Superior temporal gyrus (tissue), 1 donor: Measurements from ENCODE around the gene KHK.

Experiments used
- DNase-seq: peaks from one replicate; pipeline ENCODE4 v3.0.0-alpha.2; 2016; ENCODE audit errors: extremely low spot score

Gene KHK

GRCh38 chr2:27086724-27087593 is at the start of gene KHK:
TSS of gene KHK (plus strand) at chr2:27086772. CDS start at chr2:27087260, 488 bp downstream.
- DNase-seq = no peak

- DNase-seq = no peak
Measured at GRCh38 chr2:27038012-27038411, 48.6 kb upstream of the KHK start.

DNA sequence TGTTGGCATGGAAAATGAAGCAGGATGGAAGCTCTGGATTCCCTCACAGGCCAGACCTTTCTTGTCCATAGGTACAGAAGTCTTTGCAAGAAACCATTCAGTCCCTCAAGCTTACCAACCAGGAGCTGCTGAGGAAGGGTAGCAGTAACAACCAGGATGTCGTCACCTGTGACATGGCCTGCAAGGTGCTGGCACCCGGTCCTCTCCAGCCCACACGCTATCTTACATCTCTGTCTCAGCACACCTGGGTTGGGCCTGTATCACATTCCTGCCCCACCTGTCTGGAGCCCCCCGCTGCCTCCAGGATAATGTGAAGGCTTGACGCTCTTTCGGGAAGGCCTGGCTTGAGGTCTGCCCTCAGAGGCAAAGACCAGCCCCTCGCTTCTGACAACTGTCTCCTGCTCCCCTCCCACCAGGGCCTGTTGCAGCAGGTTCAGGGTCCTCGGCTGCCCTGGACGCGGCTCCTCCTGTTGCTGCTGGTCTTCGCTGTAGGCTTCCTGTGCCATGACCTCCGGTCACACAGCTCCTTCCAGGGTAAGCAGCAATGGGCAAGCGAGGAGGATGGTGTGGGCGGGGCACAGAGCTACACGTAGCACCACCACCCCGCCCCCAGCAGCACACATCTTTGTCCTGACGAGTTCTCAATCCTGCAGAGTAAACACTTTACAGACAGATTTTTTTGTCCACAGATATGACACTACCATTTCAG is 47.8 kb upstream of the KHK start:
- no peak for DNase-seq

GRCh38 chr2:27039426-27039825 is 47.1 kb upstream of the KHK start:
- DNase-seq = no peak

GRCh38 chr2:27039871-27040270 is 46.7 kb upstream of the KHK start:
- DNase-seq = no peak

DNA sequence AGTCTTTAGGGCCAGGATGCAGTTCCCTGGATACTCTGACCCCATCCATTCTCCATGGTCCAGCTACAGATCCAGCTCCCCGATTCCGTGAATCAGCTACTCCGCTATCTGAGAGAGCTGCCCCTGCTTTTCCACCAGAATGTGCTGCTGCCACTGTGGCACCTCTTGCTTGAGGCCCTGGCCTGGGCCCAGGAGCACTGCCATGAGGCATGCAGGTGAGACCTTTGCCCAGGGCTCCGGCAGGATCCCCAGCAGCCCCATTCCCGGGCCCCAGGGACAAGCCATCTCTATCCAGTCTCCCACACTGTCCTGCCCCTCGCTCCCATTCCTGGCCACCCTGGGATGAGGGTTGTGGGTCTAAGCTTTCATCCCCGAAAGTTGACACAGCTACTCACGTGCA is 46.3 kb upstream of the KHK start:
- no peak for DNase-seq

- peak; percentile 15 for DNase-seq
Measured at GRCh38 chr2:27041752-27042151, 44.8 kb upstream of the KHK start.

DNA sequence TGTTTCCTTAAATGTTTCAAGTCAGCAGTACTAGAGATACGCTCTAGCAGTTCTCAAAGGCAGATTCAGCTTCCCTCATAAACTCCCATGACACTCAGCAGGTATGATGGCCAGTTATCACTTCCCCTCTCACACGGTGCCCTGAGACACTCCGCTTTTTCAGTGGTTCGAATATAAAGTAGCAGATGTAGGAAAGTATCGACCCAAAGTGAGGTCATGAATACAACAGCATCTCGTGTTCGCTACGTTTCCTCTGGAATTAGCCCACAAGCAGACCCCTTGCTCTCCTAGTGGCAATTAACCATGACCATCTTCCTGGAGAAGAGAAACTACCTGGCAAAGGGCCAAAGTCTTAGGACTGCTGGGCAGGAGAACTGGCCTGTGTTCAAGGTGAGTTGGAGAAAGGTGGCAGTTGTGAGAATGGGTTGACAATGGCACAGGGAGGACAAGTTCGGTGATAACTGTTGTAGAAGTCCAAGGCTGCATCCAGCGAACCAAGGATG is 44.4 kb upstream of the KHK start:
- DNase-seq = no peak

GRCh38 chr2:27042985-27043634 is 43.5 kb upstream of the KHK start:
- DNase-seq = no peak

DNA sequence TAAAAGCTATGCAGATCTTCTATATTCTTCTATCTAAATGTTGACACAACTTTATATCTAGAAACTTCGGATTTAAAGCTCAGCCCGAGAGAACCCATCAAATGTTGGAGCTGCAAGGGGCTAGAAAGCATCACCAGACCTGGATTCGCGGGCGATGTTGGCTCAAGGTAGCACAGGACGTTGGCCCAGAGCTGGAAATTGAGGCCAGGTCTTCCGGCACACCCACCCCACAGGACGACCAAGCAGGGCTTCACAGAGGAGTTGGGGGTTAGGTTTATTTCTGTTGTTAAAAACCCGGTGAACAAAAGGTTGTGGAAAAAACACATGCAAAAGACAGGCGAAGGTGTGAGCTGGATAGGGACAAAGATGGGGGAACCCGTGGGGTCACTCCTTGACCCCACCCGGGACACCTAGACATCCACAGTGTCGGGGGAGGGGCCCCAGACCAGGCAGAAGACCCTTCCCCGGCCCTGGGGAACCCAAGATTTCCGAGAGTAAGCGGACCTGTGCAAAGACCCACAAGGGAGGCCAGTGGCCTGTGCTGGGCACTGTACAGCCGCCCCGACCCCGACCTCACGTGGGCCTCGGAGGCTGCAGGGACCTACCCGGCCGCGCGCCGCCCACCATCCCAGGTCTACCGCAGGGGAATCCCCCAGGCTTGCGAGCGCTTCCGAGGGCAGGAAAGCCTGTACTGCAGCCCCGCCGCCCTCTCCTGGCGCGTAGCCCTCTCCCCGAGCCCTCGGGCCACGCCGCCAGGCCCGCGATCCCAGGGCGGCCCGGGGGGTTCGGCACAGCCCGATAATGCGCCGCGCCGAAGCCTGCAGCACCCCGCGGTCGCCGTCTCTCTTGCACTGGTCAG is 36.9 kb upstream of the KHK start:
- DNase-seq = no peak

- peak; percentile 99 for DNase-seq
Measured at GRCh38 chr2:27050281-27050995, 36.1 kb upstream of the KHK start.

DNA sequence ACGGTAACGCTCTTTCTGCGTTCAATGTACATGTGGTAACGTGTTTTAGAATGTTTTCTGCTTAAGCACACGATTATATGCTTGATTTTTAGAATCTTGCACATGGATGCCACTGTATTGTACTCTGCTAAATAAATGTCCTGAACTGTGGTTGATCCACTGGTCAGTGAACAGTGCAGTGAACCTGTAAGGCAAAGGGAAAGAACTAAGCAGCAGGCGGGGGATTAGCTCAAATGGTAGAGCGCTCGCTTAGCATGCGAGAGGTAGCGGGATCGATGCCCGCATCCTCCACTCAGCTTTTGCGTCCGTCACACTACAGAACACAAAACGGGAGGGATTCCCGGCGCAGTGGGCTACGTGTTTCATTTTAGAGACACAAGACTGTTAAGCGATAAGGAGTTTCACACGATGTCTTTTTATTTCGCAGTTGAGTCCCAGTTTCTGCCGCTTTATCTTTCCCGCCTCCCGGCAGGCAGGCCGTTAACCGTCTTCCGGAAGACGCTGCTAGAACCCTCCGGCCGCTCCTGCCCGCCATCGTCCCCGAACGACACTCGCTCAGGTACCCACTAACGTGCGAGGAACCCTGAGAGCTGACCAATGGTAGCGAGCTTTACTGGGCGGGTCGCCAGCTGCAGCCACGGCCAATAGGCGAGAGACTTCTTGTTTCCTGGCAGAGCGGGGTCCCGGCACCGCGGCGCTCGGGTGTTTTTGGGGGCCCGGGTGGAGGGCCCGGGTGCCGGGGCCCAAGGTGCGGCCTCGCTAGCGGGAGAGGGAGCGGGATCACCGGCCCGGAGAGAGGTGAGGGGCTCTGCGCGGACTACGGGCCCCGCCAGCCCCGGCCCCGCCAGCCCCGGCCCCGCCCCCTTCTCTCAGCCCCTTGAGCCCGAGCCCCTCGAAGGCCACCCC is 35.3 kb upstream of the KHK start, which contains the start of gene AGBL5:
TSS of gene AGBL5 (plus strand) at position 673 of the 906 bp plus-strand sequence. CDS start 1,291 bp downstream, outside the sequence.
- DNase-seq = peak; percentile 97

GRCh38 chr2:27051902-27052645 is 34.5 kb upstream of the KHK start:
- peak; percentile 9 for DNase-seq

DNA sequence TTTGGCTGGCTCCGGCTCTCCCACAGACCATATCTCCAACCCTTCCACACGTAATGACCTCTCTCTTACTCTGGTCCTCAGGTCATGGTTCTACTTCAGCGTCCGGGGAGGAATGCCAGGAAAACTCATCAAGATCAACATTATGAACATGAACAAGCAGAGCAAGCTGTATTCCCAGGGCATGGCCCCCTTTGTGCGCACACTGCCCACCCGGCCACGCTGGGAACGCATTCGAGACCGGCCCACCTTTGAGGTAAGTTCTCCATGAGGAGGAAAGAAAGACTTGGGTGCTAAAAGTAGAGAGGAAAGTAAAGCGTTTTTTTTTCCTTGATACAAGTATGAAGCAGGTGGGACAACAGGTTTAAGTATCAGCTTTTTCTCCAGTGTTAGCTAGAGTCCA is 33.3 kb upstream of the KHK start:
- DNase-seq = no peak

- DNase-seq = no peak
Measured at GRCh38 chr2:27053776-27054175, 32.8 kb upstream of the KHK start.

DNA sequence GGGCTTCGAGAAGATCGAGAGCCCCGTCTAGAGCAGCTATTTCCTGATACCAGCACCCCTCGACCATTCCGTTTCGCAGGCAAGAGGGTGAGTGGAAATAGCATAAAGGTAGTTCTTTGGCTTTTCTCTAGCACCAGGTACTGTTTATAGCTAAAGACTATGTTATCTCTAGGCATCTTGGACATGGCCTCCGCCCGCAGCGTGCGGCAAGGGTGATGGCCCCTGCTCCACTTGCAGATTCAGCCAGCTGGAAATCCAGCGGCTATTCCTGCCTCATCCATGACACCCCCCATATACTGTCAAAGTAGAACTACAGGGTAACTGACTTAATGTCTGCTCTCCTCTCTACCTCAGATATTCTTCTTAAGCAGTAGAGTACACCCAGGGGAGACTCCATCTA is 31.9 kb upstream of the KHK start:
- no peak for DNase-seq

DNA sequence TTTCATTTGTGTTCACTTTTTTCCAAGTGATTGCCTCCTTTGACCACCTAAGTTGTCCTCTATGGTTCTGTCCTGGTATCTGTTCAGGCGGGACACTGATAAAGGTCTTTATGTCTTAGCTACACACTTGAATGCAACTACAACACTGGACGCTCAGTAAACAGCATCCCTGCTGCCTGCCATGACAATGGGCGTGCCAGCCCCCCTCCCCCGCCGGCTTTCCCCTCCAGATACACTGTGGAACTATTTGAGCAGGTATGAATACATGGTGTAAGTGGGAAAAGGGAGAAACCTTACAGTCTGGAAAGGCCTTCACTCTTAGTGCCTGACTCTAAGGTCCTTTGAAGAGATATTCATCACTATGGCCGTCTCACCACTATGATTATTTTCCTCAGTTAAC is 29.4 kb upstream of the KHK start:
- no peak for DNase-seq

DNA sequence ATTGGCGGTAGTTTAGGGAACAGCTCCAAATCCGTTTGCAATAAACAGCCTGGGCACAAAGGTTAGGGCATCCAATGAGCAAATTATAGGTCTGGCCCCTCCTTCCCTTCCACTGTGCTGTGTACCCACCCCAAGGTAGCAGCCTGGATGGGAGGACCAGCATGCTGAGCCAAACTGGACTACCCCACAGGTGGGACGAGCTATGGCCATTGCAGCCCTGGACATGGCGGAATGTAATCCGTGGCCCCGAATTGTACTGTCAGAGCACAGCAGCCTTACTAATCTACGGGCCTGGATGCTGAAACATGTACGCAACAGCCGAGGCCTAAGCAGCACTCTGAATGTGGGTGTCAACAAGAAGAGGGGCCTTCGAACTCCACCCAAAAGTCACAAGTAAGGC is 28.4 kb upstream of the KHK start:
- DNase-seq = no peak
